OCI-LY7 (cell line): ENCODE results near the gene CPEB1. TPM values are rescaled to one million over a fixed set of nuclear protein-coding genes. Genes with fewer than 3 reads are reported as not detected.

Experiments
- BruUV-seq: library from RNA; stranded (reverse); fragments of 400-500 nt; replicated peaks from 2 replicates; lab custom pipeline; 2021; lab: Mats Ljungman, UMichigan
- CTCF ChIA-PET: fragments of 300-600 bp; sonication (Branson Sonifier 250); formaldehyde crosslinking; loops from one replicate; lab custom pipeline; 2022; ENCODE audit warnings: antibody characterized with exemption; ENCODE audit not compliant: unreplicated experiment; lab: Charles Lee
- POLR2A ChIA-PET: fragments of 300-600 bp; sonication (Branson Sonifier 250); formaldehyde crosslinking; loops from one replicate; lab custom pipeline; 2022; ENCODE audit warnings: antibody characterized with exemption; lab: Charles Lee
- DNase-seq: peaks from one replicate; pipeline ENCODE4 v3.0.0-alpha.2; 2015; ENCODE audit warnings: low spot score
- H2AFZ ChIP-seq: fragments of 200-600 bp; sonication (generic), shearing (Covaris generic); 2 replicates; pipeline ENCODE4 v1.6.1; 2014; ENCODE audit warnings: mild to moderate bottlenecking, antibody characterized with exemption, low read length, moderate library complexity
- H3K27ac ChIP-seq: fragments of 200-600 bp; sonication (generic); 2 replicates; pipeline ENCODE4 v1.5.1; 2014; ENCODE audit warnings: mixed run types, low read depth, mild to moderate bottlenecking, moderate library complexity, low read length, inconsistent platforms; ENCODE audit not compliant: poor library complexity, severe bottlenecking
- H3K36me3 ChIP-seq: fragments of 200-600 bp; sonication (generic); 2 replicates; pipeline ENCODE4 v1.6.1; 2014; ENCODE audit warnings: mild to moderate bottlenecking, antibody characterized with exemption, low read length, moderate library complexity, mixed read lengths; ENCODE audit not compliant: insufficient read depth
- H3K4me1 ChIP-seq: fragments of 200-600 bp; sonication (generic); 2 replicates; pipeline ENCODE4 v1.5.1; 2014; ENCODE audit warnings: mild to moderate bottlenecking, low read length; ENCODE audit not compliant: insufficient read depth, poor library complexity, severe bottlenecking
- H3K4me2 ChIP-seq: fragments of 200-600 bp; sonication (generic); 2 replicates; pipeline ENCODE4 v1.6.1; 2014; ENCODE audit warnings: mild to moderate bottlenecking, low read length
- H3K4me3 ChIP-seq: fragments of 200-600 bp; sonication (generic); 2 replicates; pipeline ENCODE4 v1.5.1; 2014; ENCODE audit warnings: mild to moderate bottlenecking, low read depth, low read length; ENCODE audit not compliant: poor library complexity, severe bottlenecking
- H3K79me2 ChIP-seq: fragments of 200-600 bp; sonication (generic); 2 replicates; pipeline ENCODE4 v1.6.1; 2016; ENCODE audit warnings: low read depth, mild to moderate bottlenecking, low read length, moderate library complexity, mixed read lengths; ENCODE audit not compliant: insufficient read depth
- H3K9me2 ChIP-seq: fragments of 200-600 bp; sonication (generic); 2 replicates; pipeline ENCODE4 v1.6.1; 2016; ENCODE audit warnings: mild to moderate bottlenecking, low read length, mixed read lengths; ENCODE audit not compliant: insufficient read depth
- H3K9me3 ChIP-seq: fragments of 200-600 bp; sonication (generic); 2 replicates; pipeline ENCODE4 v1.6.1; 2014; ENCODE audit warnings: mild to moderate bottlenecking, mixed run types, low read length, mixed read lengths
- H4K20me1 ChIP-seq: fragments of 200-600 bp; sonication (generic); 2 replicates; pipeline ENCODE4 v1.6.1; 2014; ENCODE audit warnings: mild to moderate bottlenecking, antibody characterized with exemption, low read length, moderate library complexity, mixed read lengths; ENCODE audit not compliant: insufficient read depth
- EZH2phosphoT487 ChIP-seq: fragments of 200-600 bp; sonication (generic); IDR thresholded peaks from 2 replicates; pipeline ENCODE4 v1.6.1; 2018; ENCODE audit warnings: low read depth, borderline replicate concordance, mild to moderate bottlenecking, mixed run types, antibody characterized with exemption, low read length, moderate library complexity, mixed read lengths
- intact Hi-C: fragments of 100-400 bp; cut with micrococcal nuclease; formaldehyde crosslinking; loops from one replicate; pipeline ENCODE4 v1.10.0; 2022; ENCODE audit not compliant: unreplicated experiment
- total RNA-seq, 2 experiments: library from RNA; depleted of rRNA in 1 of 2; stranded (reverse); fragments of >200 nt in 1 of 2; shearing (Covaris generic) in 1 of 2; gene quantifications; 2 replicates each; pipeline ENCODE4 v1.2.3, GENCODE V29; 2014 to 2022
- TF ChIP-seq, protein P1 (sequence below): fragments of 200-600 bp; sonication (generic); conservative IDR thresholded peaks from 2 replicates; pipeline ENCODE4 v1.5.1; 2014; ENCODE audit warnings: mild to moderate bottlenecking, antibody characterized with exemption, low read length, moderate library complexity, mixed read lengths

CPEB1 gene
- total RNA-seq, 2 experiments from 2014 or later = not detected

DNA sequence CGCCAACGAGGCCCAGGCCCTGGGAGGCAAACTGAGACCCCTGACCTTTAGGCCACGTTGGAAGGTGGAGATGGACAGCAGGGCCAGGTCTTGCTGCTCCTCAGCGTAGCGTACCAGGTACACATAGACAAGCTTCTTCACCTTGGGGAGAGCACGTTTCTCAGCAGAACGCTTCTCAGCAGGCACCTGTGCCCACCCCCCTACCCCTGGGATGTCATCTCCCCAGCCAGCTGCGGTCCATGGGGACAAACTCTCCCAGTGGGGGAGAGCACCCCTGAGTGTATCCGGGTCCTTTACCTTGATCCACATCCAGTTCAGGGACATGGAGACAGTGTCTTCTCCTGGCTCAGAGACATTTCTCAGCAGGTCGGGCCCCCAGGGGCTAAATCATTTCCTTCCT, 41.5 kb upstream of the CPEB1 start:
- Histone ChIP-seq H3K9me2 (no peaks in the 10 kb centered on the region), H3K4me2 (no peak overlapping the region), H3K9me3 (no peaks in the 10 kb centered on the region), H3K27ac (no peak overlapping the region), H3K79me2 (no peaks in the 10 kb centered on the region), H4K20me1 (no peaks in the 10 kb centered on the region), H3K4me3 (no peak overlapping the region), H3K36me3 (no peaks in the 10 kb centered on the region), H2AFZ (no peak overlapping the region), H3K4me1 (peaks cover 8% of the 10 kb centered on the region)
- ChIA-PET POLR2A (interaction anchor here (0.6 kb wide), 1 partner anchor 55 kb away, joined by 3 read pairs; no protein-coding TSS in a partner anchor), CTCF (no interaction called here)
- TF ChIP-seq, protein P1, sequence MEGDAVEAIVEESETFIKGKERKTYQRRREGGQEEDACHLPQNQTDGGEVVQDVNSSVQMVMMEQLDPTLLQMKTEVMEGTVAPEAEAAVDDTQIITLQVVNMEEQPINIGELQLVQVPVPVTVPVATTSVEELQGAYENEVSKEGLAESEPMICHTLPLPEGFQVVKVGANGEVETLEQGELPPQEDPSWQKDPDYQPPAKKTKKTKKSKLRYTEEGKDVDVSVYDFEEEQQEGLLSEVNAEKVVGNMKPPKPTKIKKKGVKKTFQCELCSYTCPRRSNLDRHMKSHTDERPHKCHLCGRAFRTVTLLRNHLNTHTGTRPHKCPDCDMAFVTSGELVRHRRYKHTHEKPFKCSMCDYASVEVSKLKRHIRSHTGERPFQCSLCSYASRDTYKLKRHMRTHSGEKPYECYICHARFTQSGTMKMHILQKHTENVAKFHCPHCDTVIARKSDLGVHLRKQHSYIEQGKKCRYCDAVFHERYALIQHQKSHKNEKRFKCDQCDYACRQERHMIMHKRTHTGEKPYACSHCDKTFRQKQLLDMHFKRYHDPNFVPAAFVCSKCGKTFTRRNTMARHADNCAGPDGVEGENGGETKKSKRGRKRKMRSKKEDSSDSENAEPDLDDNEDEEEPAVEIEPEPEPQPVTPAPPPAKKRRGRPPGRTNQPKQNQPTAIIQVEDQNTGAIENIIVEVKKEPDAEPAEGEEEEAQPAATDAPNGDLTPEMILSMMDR = no peak
- no peak for TF ChIP-seq EZH2phosphoT487
- no TSS peak for BruUV-seq
- intact Hi-C loops = no loop called here
- DNase-seq = no peak

DNA sequence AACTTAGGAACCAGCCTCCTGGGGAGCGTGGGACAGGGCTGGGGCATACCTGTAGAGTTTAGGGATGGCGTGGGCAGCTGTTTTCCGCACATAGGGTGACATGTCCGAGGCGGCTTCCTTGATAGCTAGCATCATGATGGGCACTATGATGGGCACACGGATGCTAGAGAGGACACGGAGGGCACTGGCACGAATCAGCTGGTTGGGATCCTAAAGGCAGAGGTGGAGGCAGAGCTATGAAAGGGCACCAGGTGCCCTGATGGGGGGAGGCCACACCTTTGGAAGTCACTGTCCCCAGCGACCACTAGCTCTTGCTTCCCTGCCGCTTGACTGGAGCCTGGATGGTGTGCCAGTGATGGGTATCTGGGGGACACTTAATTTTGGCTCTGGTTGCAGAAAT, 34.2 kb upstream of the CPEB1 start:
- ChIA-PET CTCF (no interaction called here), POLR2A (interaction anchor here (0.6 kb wide), 1 partner anchor 77 kb away, joined by 3 read pairs; no protein-coding TSS in a partner anchor)
- H3K4me1 ChIP-seq = no peaks in the 10 kb centered on the region
- no peaks in the 10 kb centered on the region for H3K9me3 ChIP-seq
- BruUV-seq = no TSS peak
- H3K9me2 ChIP-seq = no peaks in the 10 kb centered on the region
- no peak overlapping the region for H2AFZ ChIP-seq
- intact Hi-C loops = no loop called here
- TF ChIP-seq, protein P1 = no peak
- TF ChIP-seq EZH2phosphoT487 = no peak
- H3K4me3 ChIP-seq = no peak overlapping the region
- no peaks in the 10 kb centered on the region for H3K36me3 ChIP-seq
- no peak overlapping the region for H3K27ac ChIP-seq
- H3K4me2 ChIP-seq = no peak overlapping the region
- no peaks in the 10 kb centered on the region for H4K20me1 ChIP-seq
- DNase-seq = no peak
- no peaks in the 10 kb centered on the region for H3K79me2 ChIP-seq
